RWPE2 (cell line): ENCODE measurements around the gene RPS28.

Experiments
- ATAC-seq: fragments of 200-7000 bp; cut with Tn5 transposase; 3 replicates; pipeline ENCODE4 v1.9.1; 2021; ENCODE audit warnings: low read depth
- DNase-seq: peaks from one replicate; pipeline ENCODE4 v3.0.0-alpha.2; 2020; ENCODE audit warnings: low spot score
- H3K27ac ChIP-seq: fragments of 450-650 bp; 2 replicates; pipeline ENCODE4 v1.5.1; 2017; ENCODE audit warnings: mild to moderate bottlenecking; ENCODE audit not compliant: poor library complexity, severe bottlenecking
- H3K27me3 ChIP-seq: fragments of 250-450 bp; sonication (Bioruptor Pico); 2 replicates; pipeline ENCODE4 v1.5.1; 2021; ENCODE audit warnings: mild to moderate bottlenecking, moderate library complexity; ENCODE audit not compliant: insufficient read depth, poor library complexity, severe bottlenecking
- H3K36me3 ChIP-seq: fragments of 250-450 bp; sonication (Bioruptor Pico); 2 replicates; pipeline ENCODE4 v1.5.1; 2020; ENCODE audit warnings: low read depth, mild to moderate bottlenecking, moderate library complexity
- H3K4me1 ChIP-seq: fragments of 250-450 bp; sonication (Bioruptor Pico); 2 replicates; pipeline ENCODE4 v1.5.1; 2021; ENCODE audit warnings: mild to moderate bottlenecking, moderate library complexity; ENCODE audit not compliant: insufficient read depth, poor library complexity, severe bottlenecking
- H3K4me3 ChIP-seq: fragments of 250-450 bp; sonication (Bioruptor Pico); 2 replicates; pipeline ENCODE4 v1.5.1; 2021; ENCODE audit warnings: mild to moderate bottlenecking, moderate library complexity; ENCODE audit not compliant: severe bottlenecking
- H3K9me3 ChIP-seq: fragments of 250-450 bp; sonication (Bioruptor Pico); 2 replicates; pipeline ENCODE4 v1.5.1; 2021; ENCODE audit warnings: mild to moderate bottlenecking, moderate library complexity; ENCODE audit not compliant: severe bottlenecking
- CTCF ChIP-seq: fragments of 450-650 bp; IDR thresholded peaks from one replicate; pipeline ENCODE4 v1.5.1; 2017; ENCODE audit warnings: mild to moderate bottlenecking, moderate library complexity; ENCODE audit not compliant: poor library complexity, severe bottlenecking

The RPS28 gene

DNA sequence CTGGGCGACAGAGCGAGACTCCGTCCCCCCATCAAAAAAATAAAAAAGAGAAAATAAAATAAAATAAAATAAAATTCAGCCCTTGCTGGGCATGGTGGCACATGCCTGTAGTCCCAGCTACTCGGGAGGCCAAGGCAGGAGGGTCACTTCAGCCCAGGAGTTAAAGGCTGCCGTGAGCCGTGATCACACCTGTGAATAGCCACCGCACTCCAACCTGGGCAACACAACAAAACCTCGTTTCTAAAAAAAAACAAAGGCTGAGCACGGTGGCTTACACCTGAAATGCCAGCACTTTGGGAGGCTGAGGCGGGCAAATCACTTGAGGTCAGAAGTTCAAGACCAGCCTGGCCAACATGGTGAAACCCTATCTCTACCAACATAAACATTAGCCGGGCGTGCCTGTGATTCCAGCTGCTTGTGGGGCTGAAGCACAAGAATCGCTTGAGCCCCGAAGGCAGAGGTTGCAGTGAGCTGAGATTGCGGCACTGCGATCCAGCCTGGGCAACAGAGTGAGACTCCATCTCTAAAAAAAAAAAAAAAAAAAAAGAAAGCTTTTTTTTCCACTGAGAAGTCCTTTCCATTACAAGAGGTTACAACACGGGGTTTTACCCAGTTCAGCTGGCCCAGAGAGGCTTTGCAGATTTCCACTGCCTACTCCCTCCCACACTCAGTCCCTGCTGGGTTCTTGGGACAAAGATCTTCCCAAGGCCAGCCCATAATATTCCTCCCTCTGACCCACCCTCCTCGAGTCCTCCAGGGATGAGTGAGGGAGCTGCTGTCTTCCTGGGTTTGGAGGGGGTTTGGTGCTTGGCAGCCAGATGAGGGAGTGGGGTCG, 49.1 kb downstream of the RPS28 start:
- no peak for ATAC-seq
- H3K4me1 ChIP-seq: peaks cover 8% of the 10 kb centered on the region
- no peak overlapping the region for H3K27ac ChIP-seq
- peaks cover 55% of the 10 kb centered on the region for H3K36me3 ChIP-seq
- H3K27me3 ChIP-seq: no peaks in the 10 kb centered on the region
- H3K4me3 ChIP-seq: no peak overlapping the region
- TF ChIP-seq CTCF: no peak
- no peak for DNase-seq
- H3K9me3 ChIP-seq: no peaks in the 10 kb centered on the region

GRCh38 chr19:8371011-8371804, 49.9 kb downstream of the RPS28 start:
- no peak for TF ChIP-seq CTCF
- Histone ChIP-seq H3K9me3 (no peaks in the 10 kb centered on the region), H3K36me3 (peaks cover 54% of the 10 kb centered on the region), H3K4me1 (peaks cover 8% of the 10 kb centered on the region), H3K4me3 (no peak overlapping the region), H3K27me3 (no peaks in the 10 kb centered on the region), H3K27ac (no peak overlapping the region)
- ATAC-seq (no peak), DNase-seq (no peak)
